H9 (cell line): ENCODE measurements around the gene CAMTA1. TPM values are rescaled to one million over a fixed set of nuclear protein-coding genes. Genes with fewer than 3 reads are reported as not detected.

Experiments
- DNase-seq: peaks from one replicate; pipeline ENCODE4 v3.0.0-alpha.2; 2017
- H2AFZ ChIP-seq: one replicate; pipeline ENCODE4 v1.6.1; 2013; ENCODE audit warnings: mild to moderate bottlenecking, low read length, control low read depth, moderate library complexity
- H2AK5ac ChIP-seq: 2 replicates; pipeline ENCODE4 v1.6.1; 2013; ENCODE audit warnings: low read length, control low read depth, mixed read lengths; ENCODE audit not compliant: insufficient read length
- H2BK120ac ChIP-seq: one replicate; pipeline ENCODE4 v1.6.1; 2013; ENCODE audit warnings: low read depth, mild to moderate bottlenecking, low read length, control low read depth, inconsistent platforms; ENCODE audit not compliant: poor library complexity, severe bottlenecking
- H2BK12ac ChIP-seq: 2 replicates; pipeline ENCODE4 v1.6.1; 2013; ENCODE audit warnings: low read length, control low read depth, mixed read lengths, low read depth; ENCODE audit not compliant: insufficient read length
- H2BK15ac ChIP-seq: 2 replicates; pipeline ENCODE4 v1.6.1; 2013; ENCODE audit warnings: low read depth, low read length, control low read depth
- H2BK20ac ChIP-seq: one replicate; pipeline ENCODE4 v1.6.1; 2013; ENCODE audit warnings: low read depth, mild to moderate bottlenecking, low read length, control low read depth, inconsistent platforms; ENCODE audit not compliant: poor library complexity, severe bottlenecking
- H2BK5ac ChIP-seq: 2 replicates; pipeline ENCODE4 v1.6.1; 2013; ENCODE audit warnings: low read length, control low read depth, mixed read lengths; ENCODE audit not compliant: insufficient read length
- H3K14ac ChIP-seq: 2 replicates; pipeline ENCODE4 v1.6.1; 2013; ENCODE audit warnings: low read length, control low read depth; ENCODE audit not compliant: insufficient read depth
- H3K18ac ChIP-seq: 2 replicates; pipeline ENCODE4 v1.6.1; 2013; ENCODE audit warnings: low read depth, mild to moderate bottlenecking, mixed read lengths, low read length, control low read depth; ENCODE audit not compliant: insufficient read length
- H3K23ac ChIP-seq: 2 replicates; pipeline ENCODE4 v1.6.1; 2013; ENCODE audit warnings: low read length, control low read depth, mixed read lengths, low read depth; ENCODE audit not compliant: insufficient read length
- H3K23me2 ChIP-seq: 2 replicates; pipeline ENCODE4 v1.6.1; 2013; ENCODE audit warnings: low read depth, mild to moderate bottlenecking, mixed read lengths, low read length, control low read depth; ENCODE audit not compliant: insufficient read length, poor library complexity, severe bottlenecking
- H3K27ac ChIP-seq: 2 replicates; pipeline ENCODE4 v1.5.1; 2013; ENCODE audit warnings: low read length, control low read depth, mixed read lengths, low read depth; ENCODE audit not compliant: insufficient read length
- H3K27me3 ChIP-seq: 2 replicates; pipeline ENCODE4 v1.6.1; 2013; ENCODE audit warnings: low read length, control low read depth, inconsistent platforms; ENCODE audit not compliant: insufficient read depth
- H3K4ac ChIP-seq: 2 replicates; pipeline ENCODE4 v1.6.1; 2013; ENCODE audit warnings: low read depth, mild to moderate bottlenecking, control low read depth, inconsistent platforms, low read length, moderate library complexity
- H3K4me1 ChIP-seq: 2 replicates; pipeline ENCODE4 v1.6.1; 2013; ENCODE audit warnings: low read length, control low read depth, inconsistent platforms; ENCODE audit not compliant: insufficient read depth
- H3K4me2 ChIP-seq: 2 replicates; pipeline ENCODE4 v1.6.1; 2013; ENCODE audit warnings: low read length, control low read depth, mixed read lengths; ENCODE audit not compliant: insufficient read length, insufficient read depth
- H3K56ac ChIP-seq: 2 replicates; pipeline ENCODE4 v1.6.1; 2013; ENCODE audit warnings: low read depth, mild to moderate bottlenecking, mixed read lengths, low read length, control low read depth; ENCODE audit not compliant: insufficient read length
- H3K79me1 ChIP-seq: 2 replicates; pipeline ENCODE4 v1.6.1; 2013; ENCODE audit warnings: low read depth, mild to moderate bottlenecking, moderate library complexity, low read length, control low read depth, inconsistent platforms; ENCODE audit not compliant: insufficient read depth, poor library complexity, severe bottlenecking
- H3K79me2 ChIP-seq: 2 replicates; pipeline ENCODE4 v1.6.1; 2013; ENCODE audit warnings: low read length, control low read depth, inconsistent platforms; ENCODE audit not compliant: insufficient read depth
- H3K9ac ChIP-seq: 2 replicates; pipeline ENCODE4 v1.6.1; 2013; ENCODE audit warnings: low read length, control low read depth, mixed read lengths; ENCODE audit not compliant: insufficient read length; ENCODE audit errors: extremely low read depth
- H3K9me3 ChIP-seq: one replicate; pipeline ENCODE4 v1.6.1; 2013; ENCODE audit warnings: low read depth, low read length, inconsistent platforms; ENCODE audit not compliant: control insufficient read depth
- H3T11ph ChIP-seq: one replicate; pipeline ENCODE4 v1.6.1; 2013; ENCODE audit warnings: mild to moderate bottlenecking, low read length, control low read depth, inconsistent platforms
- H4K20me1 ChIP-seq: one replicate; pipeline ENCODE4 v1.6.1; 2013; ENCODE audit not compliant: control insufficient read depth, insufficient read length, insufficient read depth
- H4K5ac ChIP-seq: 2 replicates; pipeline ENCODE4 v1.6.1; 2013; ENCODE audit warnings: low read depth, mild to moderate bottlenecking, mixed read lengths, low read length, control low read depth; ENCODE audit not compliant: insufficient read length
- H4K8ac ChIP-seq: replicated peaks from 2 replicates; pipeline ENCODE4 v1.6.1; 2013; ENCODE audit warnings: low read length, control low read depth, mixed read lengths, low read depth; ENCODE audit not compliant: insufficient read length
- H4K91ac ChIP-seq: 2 replicates; pipeline ENCODE4 v1.6.1; 2013; ENCODE audit warnings: low read depth, mild to moderate bottlenecking, moderate library complexity, mixed read lengths, low read length, control low read depth; ENCODE audit not compliant: insufficient read length
- H3K27ac Mint-ChIP-seq, 3 experiments: 2 replicates in 2 of 3; 3 replicates in 1 of 3; pipeline ENCODE4 v1.8.0; 2020 to 2021; ENCODE audit warnings: mixed read lengths in 3 of 3, mild to moderate bottlenecking in 1 of 3, moderate library complexity in 1 of 3
- H3K27me3 Mint-ChIP-seq: 2 replicates; pipeline ENCODE4 v1.8.0; 2021; ENCODE audit warnings: low read depth, mild to moderate bottlenecking, moderate library complexity, mixed read lengths
- H3K36me3 Mint-ChIP-seq, 3 experiments: 2 replicates in 2 of 3; 3 replicates in 1 of 3; pipeline ENCODE4 v1.8.0; 2020 to 2021; ENCODE audit warnings: low read depth in 3 of 3, mixed read lengths in 3 of 3; ENCODE audit not compliant: insufficient read depth in 1 of 3
- H3K4me1 Mint-ChIP-seq, 2 experiments: 2 replicates each; pipeline ENCODE4 v1.8.0; 2020; ENCODE audit warnings: mixed read lengths in 2 of 2
- H3K4me3 Mint-ChIP-seq, 2 experiments: 2 replicates in 1 of 2; 3 replicates in 1 of 2; pipeline ENCODE4 v1.8.0; 2020 to 2021; ENCODE audit warnings: mild to moderate bottlenecking in 2 of 2, mixed read lengths in 2 of 2, moderate library complexity in 1 of 2
- H3K9me3 Mint-ChIP-seq, 2 experiments: 2 replicates in 1 of 2; 3 replicates in 1 of 2; pipeline ENCODE4 v1.8.0; 2020; ENCODE audit warnings: mild to moderate bottlenecking in 2 of 2, mixed read lengths in 2 of 2, moderate library complexity in 1 of 2
- CTCF ChIP-seq: fragments of 200-600 bp; sonication (generic); conservative IDR thresholded peaks from 3 replicates; pipeline ENCODE4 v1.8.0; 2021; ENCODE audit warnings: antibody characterized with exemption, mild to moderate bottlenecking
- WGBS: extraction: QIAGEN DNeasy Blood & Tissue Kit; methylation state at CpG from one replicate; pipeline ENCODE4 v1.1.7; 2013; ENCODE audit warnings: missing lambda C conversion rate, low lambda C conversion rate, mixed read lengths; ENCODE audit not compliant: insufficient read length; ENCODE audit errors: extremely low coverage; 5-methylcytosine and 5-hydroxymethylcytosine counted together
- total RNA-seq: library from RNA; stranded (reverse); gene quantifications from 2 replicates; pipeline ENCODE4 v1.2.1, GENCODE V29; 2021

CAMTA1 gene
- total RNA-seq, 1 experiment from 2014 or later, result 115 TPM

GRCh38 chr1:7568053-7568452 is 782.8 kb downstream of the CAMTA1 start:
- no peaks in the 10 kb centered on the region for H3K36me3 Mint-ChIP-seq
- no peak overlapping the region for H3K27ac Mint-ChIP-seq

More at GRCh38 chr1:7568053-7568452, 782.8 kb downstream of the CAMTA1 start:
- DNase-seq, result no peak
- Histone ChIP-seq H2BK5ac (no peak overlapping the region), H2BK20ac (no peak overlapping the region), H2BK15ac (no peak overlapping the region), H3K23me2 (no peaks in the 10 kb centered on the region), H3K9me3 (no peaks in the 10 kb centered on the region), H3K4me2 (no peak overlapping the region), H3K56ac (no peak overlapping the region), H3K14ac (no peak overlapping the region), H3K18ac (no peak overlapping the region), H3K79me2 (no peaks in the 10 kb centered on the region), H4K8ac (no peak overlapping the region), H3K27me3 (no peaks in the 10 kb centered on the region), H3K79me1 (no peaks in the 10 kb centered on the region), H3K4me1 (no peaks in the 10 kb centered on the region), H2BK12ac (no peak overlapping the region), H3K27ac (no peak overlapping the region), H3K9ac (no peak overlapping the region), H2AK5ac (no peak overlapping the region), H3T11ph (no peak overlapping the region), H3K4ac (no peak overlapping the region), H4K91ac (no peak overlapping the region), H3K23ac (no peak overlapping the region), H4K20me1 (no peaks in the 10 kb centered on the region), H4K5ac (no peak overlapping the region), H2BK120ac (no peak overlapping the region), H2AFZ (no peak overlapping the region)
- WGBS, result 100% methylated on average over 2 of the region's 4 CpGs
- H3K9me3 Mint-ChIP-seq, result no peaks in the 10 kb centered on the region
- no peak overlapping the region for H3K4me3 Mint-ChIP-seq
- TF ChIP-seq CTCF, result no peak
- peaks cover 2% of the 10 kb centered on the region; the same call in 1 of the 2 replicates for H3K27me3 Mint-ChIP-seq
- no peaks in the 10 kb centered on the region for H3K4me1 Mint-ChIP-seq
